Measurements from ENCODE around the gene NEDD4L. TPM values are rescaled to one million over a fixed set of nuclear protein-coding genes. Genes with fewer than 3 reads are reported as not detected.

The NEDD4L gene
- total RNA-seq, 1 donor from 2014 or later = 41.1 TPM

DNA sequence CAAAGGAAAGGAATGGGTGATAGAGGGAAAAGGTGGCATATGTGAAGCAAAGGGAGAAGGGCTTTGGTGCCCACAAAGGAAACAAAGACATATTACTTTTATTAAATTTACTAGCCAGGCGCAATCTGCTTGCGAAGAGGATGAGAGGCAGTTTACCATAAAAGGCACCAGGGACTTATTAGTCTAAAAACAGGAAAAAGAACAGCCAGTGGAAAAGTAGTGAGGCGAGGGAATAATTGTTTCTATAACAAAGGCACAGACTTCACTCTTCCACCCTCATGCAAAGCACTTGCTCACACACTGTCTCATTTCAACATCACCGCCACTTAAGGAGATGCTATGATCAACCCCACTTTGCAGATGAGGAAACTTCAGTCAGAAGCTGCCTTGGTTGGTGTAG, 374.3 kb downstream of the NEDD4L start:
- Mint-ChIP-seq H3K9me3 (ENCODE audit: unreplicated experiment) (peaks cover 6% of the 10 kb centered on the region), H3K27me3 (ENCODE audit: unreplicated experiment) (peaks cover 32% of the 10 kb centered on the region), H3K27ac (ENCODE audit: unreplicated experiment) (no peak overlapping the region), H3K4me3 (ENCODE audit: unreplicated experiment) (no peak overlapping the region), H3K36me3 (ENCODE audit: unreplicated experiment) (no peaks in the 10 kb centered on the region), H3K4me1 (ENCODE audit: unreplicated experiment) (peaks cover 6% of the 10 kb centered on the region)
- DNase-seq (ENCODE audit: extremely low spot score, unreplicated experiment) = no peak
- TF ChIP-seq, protein P1, sequence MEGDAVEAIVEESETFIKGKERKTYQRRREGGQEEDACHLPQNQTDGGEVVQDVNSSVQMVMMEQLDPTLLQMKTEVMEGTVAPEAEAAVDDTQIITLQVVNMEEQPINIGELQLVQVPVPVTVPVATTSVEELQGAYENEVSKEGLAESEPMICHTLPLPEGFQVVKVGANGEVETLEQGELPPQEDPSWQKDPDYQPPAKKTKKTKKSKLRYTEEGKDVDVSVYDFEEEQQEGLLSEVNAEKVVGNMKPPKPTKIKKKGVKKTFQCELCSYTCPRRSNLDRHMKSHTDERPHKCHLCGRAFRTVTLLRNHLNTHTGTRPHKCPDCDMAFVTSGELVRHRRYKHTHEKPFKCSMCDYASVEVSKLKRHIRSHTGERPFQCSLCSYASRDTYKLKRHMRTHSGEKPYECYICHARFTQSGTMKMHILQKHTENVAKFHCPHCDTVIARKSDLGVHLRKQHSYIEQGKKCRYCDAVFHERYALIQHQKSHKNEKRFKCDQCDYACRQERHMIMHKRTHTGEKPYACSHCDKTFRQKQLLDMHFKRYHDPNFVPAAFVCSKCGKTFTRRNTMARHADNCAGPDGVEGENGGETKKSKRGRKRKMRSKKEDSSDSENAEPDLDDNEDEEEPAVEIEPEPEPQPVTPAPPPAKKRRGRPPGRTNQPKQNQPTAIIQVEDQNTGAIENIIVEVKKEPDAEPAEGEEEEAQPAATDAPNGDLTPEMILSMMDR (IDR thresholded peaks at IDR 0.05) = no peak

DNA sequence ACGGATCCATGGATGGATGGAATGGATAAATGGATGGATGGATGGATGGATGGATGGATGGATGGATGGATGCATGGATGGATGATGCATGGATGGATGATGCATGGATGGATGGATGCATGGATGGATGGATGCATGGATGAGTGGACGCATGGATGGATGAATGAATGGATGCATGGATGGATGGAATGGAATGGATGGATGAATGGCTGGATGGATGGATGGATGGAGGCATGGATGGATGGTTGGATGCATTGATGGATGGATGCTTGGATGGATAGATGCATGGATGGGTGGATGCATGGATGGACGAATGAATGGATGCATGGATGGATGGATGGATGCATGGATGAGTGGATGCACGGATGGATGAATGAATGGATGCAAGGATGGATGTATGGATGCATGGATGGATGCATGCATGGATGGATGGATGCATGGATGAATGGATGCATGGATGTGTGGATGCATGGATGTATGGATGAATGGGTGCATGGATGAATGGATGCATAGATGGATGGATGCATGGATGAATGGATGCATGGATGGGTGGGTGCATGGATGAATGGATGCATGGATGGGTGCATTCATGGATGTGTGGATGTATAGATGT, 375.7 kb downstream of the NEDD4L start:
- Mint-ChIP-seq H3K27ac (ENCODE audit: unreplicated experiment) (no peak overlapping the region), H3K27me3 (ENCODE audit: unreplicated experiment) (peaks cover 28% of the 10 kb centered on the region), H3K36me3 (ENCODE audit: unreplicated experiment) (no peaks in the 10 kb centered on the region), H3K4me3 (ENCODE audit: unreplicated experiment) (no peak overlapping the region), H3K4me1 (ENCODE audit: unreplicated experiment) (peaks cover 6% of the 10 kb centered on the region), H3K9me3 (ENCODE audit: unreplicated experiment) (peaks cover 6% of the 10 kb centered on the region)
- TF ChIP-seq, protein P1 (IDR thresholded peaks at IDR 0.05) = no peak
- DNase-seq (ENCODE audit: extremely low spot score, unreplicated experiment) = no peak

DNA sequence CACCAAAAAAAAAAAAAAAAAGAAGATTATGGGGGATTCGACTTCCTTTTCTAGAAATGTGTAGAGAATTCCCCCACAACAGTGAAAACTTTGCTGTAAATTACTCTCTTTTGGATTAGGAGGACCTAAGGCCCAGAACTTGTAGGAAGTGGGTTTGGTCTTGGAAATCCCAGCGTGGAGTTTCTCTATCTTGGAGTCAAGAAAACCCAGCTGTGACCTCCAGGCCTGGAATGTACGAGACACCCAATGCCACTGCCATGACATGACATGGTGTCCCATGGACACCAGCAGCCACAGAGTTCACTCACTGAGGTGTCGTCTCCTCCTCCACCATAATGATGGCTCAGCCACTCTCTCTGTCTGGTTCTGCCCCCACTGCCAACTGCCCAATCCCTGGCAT, 382.6 kb downstream of the NEDD4L start:
- Mint-ChIP-seq H3K36me3 (ENCODE audit: unreplicated experiment) (no peaks in the 10 kb centered on the region), H3K27ac (ENCODE audit: unreplicated experiment) (no peak overlapping the region), H3K27me3 (ENCODE audit: unreplicated experiment) (peaks cover 14% of the 10 kb centered on the region), H3K4me1 (ENCODE audit: unreplicated experiment) (no peaks in the 10 kb centered on the region), H3K4me3 (ENCODE audit: unreplicated experiment) (no peak overlapping the region), H3K9me3 (ENCODE audit: unreplicated experiment) (no peaks in the 10 kb centered on the region)
- no peak for DNase-seq (ENCODE audit: extremely low spot score, unreplicated experiment)
- TF ChIP-seq, protein P1 (IDR thresholded peaks at IDR 0.05) = no peak

DNA sequence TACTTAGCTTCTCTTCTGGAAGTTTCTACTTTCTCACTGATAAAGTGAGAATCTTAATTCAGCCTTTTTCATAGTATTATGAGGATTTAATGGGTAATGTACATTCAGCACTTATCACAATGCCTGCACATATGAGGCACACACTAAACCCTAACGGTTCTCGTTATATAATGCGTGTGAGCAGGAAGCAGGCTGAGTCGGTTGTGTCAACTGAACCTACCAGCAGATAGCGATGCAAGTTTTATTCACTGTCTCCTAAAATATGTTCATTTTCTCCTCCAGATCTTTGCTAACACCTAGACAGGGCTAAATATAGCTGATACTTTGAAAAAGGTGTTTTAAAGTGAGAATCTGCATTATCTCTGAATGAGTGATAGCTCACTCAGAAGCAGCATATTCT, 383.3 kb downstream of the NEDD4L start:
- TF ChIP-seq, protein P1 (IDR thresholded peaks at IDR 0.05) = no peak
- H3K36me3 Mint-ChIP-seq (ENCODE audit: unreplicated experiment) = no peaks in the 10 kb centered on the region
- no peak for DNase-seq (ENCODE audit: extremely low spot score, unreplicated experiment)
- H3K4me3 Mint-ChIP-seq (ENCODE audit: unreplicated experiment) = no peak overlapping the region
- no peaks in the 10 kb centered on the region for H3K4me1 Mint-ChIP-seq (ENCODE audit: unreplicated experiment)
- H3K9me3 Mint-ChIP-seq (ENCODE audit: unreplicated experiment) = no peaks in the 10 kb centered on the region
- H3K27me3 Mint-ChIP-seq (ENCODE audit: unreplicated experiment) = peaks cover 8% of the 10 kb centered on the region
- no peak overlapping the region for H3K27ac Mint-ChIP-seq (ENCODE audit: unreplicated experiment)

DNA sequence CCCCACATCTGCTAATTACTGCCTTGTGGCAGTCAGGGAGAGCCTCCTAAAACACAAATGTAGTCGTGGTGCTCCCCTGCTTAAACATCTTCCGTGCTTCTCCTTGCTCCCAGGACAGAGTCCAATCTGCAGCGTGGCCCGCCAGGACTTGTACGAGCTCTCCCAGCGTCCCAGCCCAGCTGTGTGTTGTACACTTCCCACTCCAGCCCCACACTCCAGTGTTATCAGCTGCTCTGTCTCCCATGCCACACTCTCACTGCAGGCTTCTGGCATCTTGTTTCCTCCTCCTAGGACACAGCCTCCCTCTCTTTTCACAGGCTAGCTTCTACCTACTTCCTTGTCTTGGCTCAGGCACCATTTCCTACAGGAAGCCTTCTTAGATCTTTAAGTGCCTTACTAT, 385.4 kb downstream of the NEDD4L start:
- H3K9me3 Mint-ChIP-seq (ENCODE audit: unreplicated experiment) = no peaks in the 10 kb centered on the region
- H3K36me3 Mint-ChIP-seq (ENCODE audit: unreplicated experiment) = peaks cover 2% of the 10 kb centered on the region
- no peak for DNase-seq (ENCODE audit: extremely low spot score, unreplicated experiment)
- H3K4me3 Mint-ChIP-seq (ENCODE audit: unreplicated experiment) = no peak overlapping the region
- TF ChIP-seq, protein P1 (IDR thresholded peaks at IDR 0.05) = no peak
- peaks cover 3% of the 10 kb centered on the region for H3K27me3 Mint-ChIP-seq (ENCODE audit: unreplicated experiment)
- H3K4me1 Mint-ChIP-seq (ENCODE audit: unreplicated experiment) = no peaks in the 10 kb centered on the region
- H3K27ac Mint-ChIP-seq (ENCODE audit: unreplicated experiment) = no peak overlapping the region
